Mesenchymal stem cell (in vitro differentiated cells and primary cell): ENCODE results near the gene ADCY5.

Source experiments
- DNase-seq: peaks from one replicate; pipeline ENCODE4 v3.0.0-alpha.2; 2013
- H2AFZ ChIP-seq: one replicate; pipeline ENCODE4 v1.6.1; 2013; ENCODE audit warnings: low read depth, mild to moderate bottlenecking, control low read depth, inconsistent platforms, low read length, moderate library complexity
- H2AK5ac ChIP-seq: 2 replicates; pipeline ENCODE4 v1.6.1; 2013; ENCODE audit warnings: low read length, moderate library complexity, mild to moderate bottlenecking, inconsistent platforms; ENCODE audit not compliant: severe bottlenecking
- H2BK120ac ChIP-seq: one replicate; pipeline ENCODE4 v1.6.1; 2013; ENCODE audit warnings: low read depth, mild to moderate bottlenecking, inconsistent platforms, low read length, moderate library complexity
- H2BK12ac ChIP-seq, 2 experiments: one replicate each; pipeline ENCODE4 v1.6.1; 2013; ENCODE audit warnings: inconsistent platforms in 2 of 2, low read length in 2 of 2, mild to moderate bottlenecking in 2 of 2, moderate library complexity in 2 of 2, control low read depth in 1 of 2
- H2BK15ac ChIP-seq: one replicate; pipeline ENCODE4 v1.6.1; 2013; ENCODE audit warnings: mild to moderate bottlenecking, low read depth, inconsistent platforms; ENCODE audit not compliant: poor library complexity, severe bottlenecking
- H2BK5ac ChIP-seq: 2 replicates; pipeline ENCODE4 v1.6.1; 2013; ENCODE audit warnings: low read depth, mild to moderate bottlenecking, low read length, control low read depth, inconsistent platforms; ENCODE audit not compliant: poor library complexity, severe bottlenecking
- H3K14ac ChIP-seq, 2 experiments: one replicate each; pipeline ENCODE4 v1.6.1; 2013; ENCODE audit warnings: inconsistent platforms in 2 of 2, low read length in 2 of 2, control low read depth in 1 of 2, mild to moderate bottlenecking in 1 of 2, moderate library complexity in 1 of 2
- H3K18ac ChIP-seq, 2 experiments: one replicate each; pipeline ENCODE4 v1.6.1; 2013; ENCODE audit warnings: inconsistent platforms in 2 of 2, low read length in 2 of 2, control low read depth in 1 of 2, low read depth in 1 of 2, mild to moderate bottlenecking in 1 of 2
- H3K23ac ChIP-seq, 2 experiments: one replicate each; pipeline ENCODE4 v1.6.1; 2013; ENCODE audit warnings: inconsistent platforms in 2 of 2, low read length in 2 of 2, mild to moderate bottlenecking in 2 of 2, moderate library complexity in 2 of 2, control low read depth in 1 of 2
- H3K27ac ChIP-seq: 2 replicates; pipeline ENCODE4 v1.5.1; 2013; ENCODE audit warnings: mild to moderate bottlenecking, moderate library complexity, low read length, control low read depth, inconsistent platforms; ENCODE audit not compliant: poor library complexity, severe bottlenecking
- H3K27me3 ChIP-seq, 2 experiments: 2 replicates each; pipeline versions ENCODE4 v1.6.1 to v1.7.0; 2013; ENCODE audit warnings: low read length in 2 of 2, mild to moderate bottlenecking in 2 of 2, moderate library complexity in 2 of 2, control low read depth in 1 of 2, inconsistent platforms in 1 of 2; ENCODE audit not compliant: control insufficient read depth in 1 of 2, insufficient read depth in 1 of 2
- H3K36me3 ChIP-seq, 2 experiments: 2 replicates each; pipeline versions ENCODE4 v1.6.1 to v1.7.0; 2013; ENCODE audit warnings: low read length in 2 of 2, control low read depth in 1 of 2, inconsistent platforms in 1 of 2, low read depth in 1 of 2, mild to moderate bottlenecking in 1 of 2; ENCODE audit not compliant: insufficient read depth in 2 of 2, control insufficient read depth in 1 of 2
- H3K4ac ChIP-seq, 2 experiments: one replicate each; pipeline ENCODE4 v1.6.1; 2013; ENCODE audit warnings: inconsistent platforms in 2 of 2, low read length in 2 of 2, mild to moderate bottlenecking in 2 of 2, moderate library complexity in 2 of 2, control low read depth in 1 of 2, low read depth in 1 of 2
- H3K4me1 ChIP-seq: 2 replicates; pipeline ENCODE4 v1.6.1; 2013; ENCODE audit warnings: low read depth, low read length, control low read depth; ENCODE audit not compliant: control insufficient read depth, insufficient read depth
- H3K4me2 ChIP-seq: 2 replicates; pipeline ENCODE4 v1.6.1; 2013; ENCODE audit warnings: low read length, mild to moderate bottlenecking, inconsistent platforms; ENCODE audit not compliant: poor library complexity, severe bottlenecking
- H3K4me3 ChIP-seq, 2 experiments: 2 replicates each; pipeline versions ENCODE4 v1.5.1 to v1.7.0; 2013; ENCODE audit warnings: low read length in 2 of 2, mild to moderate bottlenecking in 2 of 2, control low read depth in 1 of 2, low read depth in 1 of 2; ENCODE audit not compliant: insufficient read depth in 1 of 2
- H3K79me1 ChIP-seq: replicated peaks from 2 replicates; pipeline ENCODE4 v1.6.1; 2013; ENCODE audit warnings: mild to moderate bottlenecking, control low read depth, low read length, inconsistent platforms; ENCODE audit not compliant: poor library complexity, severe bottlenecking
- H3K9ac ChIP-seq: 2 replicates; pipeline ENCODE4 v1.7.0; 2013; ENCODE audit warnings: mild to moderate bottlenecking, low read length, moderate library complexity
- H3K9me3 ChIP-seq: 2 replicates; pipeline ENCODE4 v1.7.0; 2013; ENCODE audit warnings: mild to moderate bottlenecking, low read length; ENCODE audit not compliant: control insufficient read depth
- H4K8ac ChIP-seq: one replicate; pipeline ENCODE4 v1.6.1; 2013; ENCODE audit warnings: inconsistent platforms, mild to moderate bottlenecking, low read length, moderate library complexity
- H4K91ac ChIP-seq: one replicate; pipeline ENCODE4 v1.6.1; 2013; ENCODE audit warnings: mild to moderate bottlenecking, low read length, inconsistent platforms
- WGBS: methylation state at CpG from one replicate; pipeline ENCODE4 v1.1.7; 2013; ENCODE audit warnings: mixed read lengths; 5-methylcytosine and 5-hydroxymethylcytosine counted together

ADCY5 gene

DNA sequence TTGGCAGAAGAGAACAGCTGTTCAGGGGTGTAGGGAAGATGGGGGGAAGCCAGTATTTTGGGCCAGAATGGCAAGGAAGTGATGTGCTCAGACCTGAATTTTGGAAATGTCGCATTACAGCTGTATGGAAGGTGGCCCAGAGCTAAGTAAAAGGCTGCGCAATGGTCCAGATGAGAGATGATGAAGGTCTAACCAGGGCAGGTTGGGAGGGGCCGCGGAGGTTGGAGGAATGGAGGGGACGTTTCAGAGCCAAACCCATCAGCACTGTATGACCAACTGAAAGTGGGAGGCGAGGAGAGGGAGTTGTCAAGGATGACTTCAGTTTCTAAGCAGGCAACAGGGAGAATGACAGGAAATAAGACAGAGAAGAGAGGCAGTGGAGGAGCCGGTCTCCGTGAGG, 60.8 kb downstream of the ADCY5 start:
- Histone ChIP-seq H3K14ac (no peak overlapping the region), H4K91ac (no peak overlapping the region), H3K23ac (no peak overlapping the region), H2AK5ac (no peak overlapping the region), H2BK15ac (no peak overlapping the region), H2BK5ac (no peak overlapping the region), H3K27ac (no peak overlapping the region), H4K8ac (no peak overlapping the region), H2BK12ac (no peak overlapping the region), H2BK120ac (no peak overlapping the region), H3K4ac (no peak overlapping the region), H3K4me1 (peaks cover 7% of the 10 kb centered on the region), H3K27me3 (peaks cover 72 to 88% of the 10 kb centered on the region in 2 experiments), H3K36me3 (no peaks in the 10 kb centered on the region), H2AFZ (no peak overlapping the region), H3K18ac (no peak overlapping the region), H3K4me3 (no peak overlapping the region), H3K79me1 (no peaks in the 10 kb centered on the region), H3K9me3 (no peaks in the 10 kb centered on the region), H3K4me2 (no peak overlapping the region), H3K9ac (no peak overlapping the region)
- no peak for DNase-seq
- 78% methylated on average over 8 of the region's 8 CpGs for WGBS

GRCh38 chr3:123387532-123387931, 61.4 kb downstream of the ADCY5 start:
- no peak overlapping the region for H3K27ac ChIP-seq
- H2BK120ac ChIP-seq, result no peak overlapping the region
- no peak overlapping the region for H2AFZ ChIP-seq
- H3K4ac ChIP-seq, result no peak overlapping the region
- H4K8ac ChIP-seq, result no peak overlapping the region
- no peak overlapping the region for H2BK12ac ChIP-seq
- no peak overlapping the region for H3K4me3 ChIP-seq
- no peak for DNase-seq
- H2BK5ac ChIP-seq, result no peak overlapping the region
- no peak overlapping the region for H3K4me2 ChIP-seq
- no peaks in the 10 kb centered on the region for H3K36me3 ChIP-seq
- H3K27me3 ChIP-seq, result peaks cover 73 to 85% of the 10 kb centered on the region in 2 experiments
- H3K9me3 ChIP-seq, result no peaks in the 10 kb centered on the region
- 76% methylated on average over 3 of the region's 3 CpGs for WGBS
- no peak overlapping the region for H3K18ac ChIP-seq
- H4K91ac ChIP-seq, result no peak overlapping the region
- H3K4me1 ChIP-seq, result peaks cover 9% of the 10 kb centered on the region
- no peaks in the 10 kb centered on the region for H3K79me1 ChIP-seq
- H2BK15ac ChIP-seq, result no peak overlapping the region
- no peak overlapping the region for H3K9ac ChIP-seq
- H3K23ac ChIP-seq, result no peak overlapping the region
- H3K14ac ChIP-seq, result no peak overlapping the region
- H2AK5ac ChIP-seq, result no peak overlapping the region

DNA sequence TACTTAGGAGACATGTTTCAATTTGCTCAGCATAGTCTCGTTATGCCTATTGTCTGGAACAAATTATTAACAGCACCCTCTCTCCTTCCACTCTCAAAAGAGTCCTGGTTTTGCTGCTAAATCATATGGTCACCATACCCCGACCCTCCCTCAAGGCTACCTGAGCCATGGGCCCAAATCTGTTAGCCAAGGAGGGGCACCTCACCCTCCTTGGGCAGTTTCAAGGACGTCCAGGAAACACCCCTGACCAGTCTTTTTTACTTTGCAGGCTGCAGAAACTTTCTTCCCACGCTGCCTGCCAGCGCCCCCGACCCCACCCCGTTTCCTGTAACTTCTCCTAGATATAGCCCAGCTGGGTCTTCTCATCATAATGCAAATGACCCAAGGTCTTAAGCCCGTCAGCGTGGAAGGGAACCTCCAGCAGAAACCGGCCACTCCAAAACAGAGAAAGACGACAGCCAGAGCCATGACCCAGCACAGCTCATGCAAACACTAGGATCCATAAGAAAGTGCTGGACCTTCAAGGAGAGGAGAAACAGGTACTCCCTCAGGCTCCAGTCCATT, 62.3 kb downstream of the ADCY5 start:
- Histone ChIP-seq H3K36me3 (no peaks in the 10 kb centered on the region), H3K4ac (no peak overlapping the region), H3K9me3 (no peaks in the 10 kb centered on the region), H3K4me3 (no peak overlapping the region), H2BK15ac (no peak overlapping the region), H3K27ac (no peak overlapping the region), H2BK12ac (no peak overlapping the region), H3K14ac (no peak overlapping the region), H2AK5ac (no peak overlapping the region), H3K23ac (no peak overlapping the region), H2BK5ac (no peak overlapping the region), H4K8ac (no peak overlapping the region), H3K27me3 (peaks cover 63 to 86% of the 10 kb centered on the region in 2 experiments), H2AFZ (no peak overlapping the region), H3K4me1 (peaks cover 9% of the 10 kb centered on the region), H3K18ac (no peak overlapping the region), H2BK120ac (no peak overlapping the region), H3K9ac (no peak overlapping the region), H4K91ac (no peak overlapping the region), H3K4me2 (no peak overlapping the region), H3K79me1 (no peaks in the 10 kb centered on the region)
- WGBS, result 13% methylated on average over 11 of the region's 11 CpGs
- DNase-seq, result no peak

DNA sequence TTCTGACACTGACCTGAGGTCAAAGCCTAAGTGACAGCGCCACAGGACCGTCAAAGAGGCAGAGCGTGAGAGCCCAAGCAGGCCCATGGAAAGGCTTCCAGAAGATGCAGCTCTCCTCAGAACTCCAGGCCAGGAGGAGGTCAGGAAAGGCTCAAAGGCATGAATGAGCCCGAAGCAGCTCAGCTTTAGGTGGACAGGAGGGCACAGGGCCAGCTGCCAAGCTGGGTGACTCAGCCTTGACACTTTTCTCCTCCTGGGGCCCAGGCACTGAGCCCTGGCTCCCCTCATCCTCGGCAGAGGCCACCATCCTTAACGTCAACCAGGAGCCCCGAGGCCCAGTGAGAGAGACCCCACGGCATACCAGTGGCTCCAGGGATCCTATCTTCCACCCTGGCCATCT, 62.9 kb downstream of the ADCY5 start:
- 67% methylated on average over 8 of the region's 8 CpGs for WGBS
- Histone ChIP-seq H3K4me3 (no peak overlapping the region), H3K14ac (no peak overlapping the region)

More for the DNA sequence above, 62.9 kb downstream of the ADCY5 start:
- Histone ChIP-seq H4K8ac (no peak overlapping the region), H2BK120ac (no peak overlapping the region), H3K23ac (no peak overlapping the region), H3K9ac (no peak overlapping the region), H2AK5ac (no peak overlapping the region), H3K27me3 (peaks cover 59 to 86% of the 10 kb centered on the region in 2 experiments), H3K9me3 (no peaks in the 10 kb centered on the region), H2BK5ac (no peak overlapping the region), H3K36me3 (no peaks in the 10 kb centered on the region), H2BK12ac (no peak overlapping the region), H3K4me1 (peaks cover 9% of the 10 kb centered on the region), H3K18ac (peak overlapping the region in 1 of 2 experiments; percentile 24), H3K79me1 (no peaks in the 10 kb centered on the region), H3K4me2 (no peak overlapping the region), H3K27ac (no peak overlapping the region), H2AFZ (no peak overlapping the region), H2BK15ac (no peak overlapping the region), H4K91ac (no peak overlapping the region), H3K4ac (no peak overlapping the region)
- no peak for DNase-seq
